ENCODE data around the gene ASPG. TPM values are rescaled to one million over a fixed set of nuclear protein-coding genes. Genes with fewer than 3 reads are reported as not detected.

Gene ASPG
- polyA plus RNA-seq, 1 donor from 2014 or later = not detected

Other genes starting within 250 kb of the ASPG start
- 1.8 TPM for gene PPP1R13B, start 238.1 kb upstream of the ASPG start, polyA plus RNA-seq
- 2.0 TPM for gene TDRD9, start 157.2 kb upstream of the ASPG start, polyA plus RNA-seq
- not detected for gene RD3L, start 143.2 kb upstream of the ASPG start, polyA plus RNA-seq
- gene KIF26A, start 52.9 kb downstream of the ASPG start, polyA plus RNA-seq = not detected